Neutrophil (primary cell): ENCODE data around the gene CABP4.

Experiments
- H3K27ac ChIP-seq: fragments of 200-600 bp; sonication (generic); 2 replicates; pipeline ENCODE4 v1.5.1; 2016; ENCODE audit warnings: mild to moderate bottlenecking, moderate library complexity
- H3K27me3 ChIP-seq: fragments of 200-600 bp; sonication (generic); 2 replicates; pipeline ENCODE4 v1.6.0; 2016; ENCODE audit warnings: mild to moderate bottlenecking
- H3K36me3 ChIP-seq: fragments of 200-600 bp; sonication (generic); 2 replicates; pipeline ENCODE4 v1.5.1; 2017
- H3K4me1 ChIP-seq, 2 experiments: fragments of 200-600 bp in 1 of 2; sonication (generic) in 1 of 2; 1 replicate in 1 of 2; 2 replicates in 1 of 2; pipeline versions ENCODE4 v1.5.1 to v1.6.1; 2013 to 2016; ENCODE audit warnings: low read depth in 1 of 2, low read length in 1 of 2, mild to moderate bottlenecking in 1 of 2, moderate library complexity in 1 of 2; ENCODE audit not compliant: control insufficient read depth in 1 of 2, insufficient read depth in 1 of 2
- H3K4me3 ChIP-seq, 2 experiments: fragments of 200-600 bp in 1 of 2; sonication (generic) in 1 of 2; 1 replicate in 1 of 2; 2 replicates in 1 of 2; pipeline ENCODE4 v1.5.1; 2013 to 2016; ENCODE audit warnings: low read depth in 1 of 2, low read length in 1 of 2, mild to moderate bottlenecking in 1 of 2, moderate library complexity in 1 of 2
- H3K9me3 ChIP-seq: fragments of 200-600 bp; sonication (generic); 2 replicates; pipeline ENCODE4 v1.5.1; 2016
- TF ChIP-seq, protein P1 (sequence below): fragments of 200-600 bp; sonication (generic); IDR thresholded peaks from 2 replicates; pipeline ENCODE4 v1.5.1; 2016; ENCODE audit warnings: antibody characterized with exemption

Gene CABP4

DNA sequence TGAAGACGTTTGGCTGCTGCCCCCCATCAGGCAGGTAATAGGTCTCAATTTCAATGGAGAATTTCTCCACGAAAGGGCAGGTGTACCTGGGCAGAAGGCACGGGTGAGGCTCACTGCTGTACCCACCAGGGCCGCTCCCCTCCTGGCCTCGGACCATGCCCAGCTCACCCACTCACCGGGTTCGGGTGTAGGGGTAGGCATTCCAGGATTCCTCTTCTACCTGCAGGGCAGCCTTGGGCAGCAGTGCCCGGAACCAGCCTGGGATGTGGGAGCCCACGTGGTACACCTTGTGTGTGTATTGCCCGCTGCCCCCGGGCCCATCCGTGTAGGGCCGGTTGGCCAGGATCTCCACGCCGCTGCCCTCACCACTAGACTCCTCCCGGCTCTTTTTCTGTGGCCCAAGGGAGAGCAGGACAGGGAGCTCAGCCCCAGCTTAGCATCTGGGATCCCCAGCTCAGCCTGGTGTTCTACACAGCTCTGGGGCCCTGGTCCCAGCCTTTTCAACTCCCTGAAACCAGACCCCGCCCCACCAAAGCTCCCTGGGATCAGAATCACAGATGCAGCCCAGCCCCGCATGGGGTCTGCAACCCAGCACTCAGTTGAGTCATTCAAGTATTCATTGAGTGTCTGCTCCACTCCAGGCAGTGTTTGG, 47.3 kb downstream of the CABP4 start:
- Histone ChIP-seq H3K4me1 (peaks cover 47 to 51% of the 10 kb centered on the region in 2 experiments), H3K36me3 (peaks cover 56% of the 10 kb centered on the region), H3K4me3 (no peak overlapping the region), H3K9me3 (no peaks in the 10 kb centered on the region), H3K27ac (no peak overlapping the region), H3K27me3 (peaks cover 5% of the 10 kb centered on the region)
- TF ChIP-seq, protein P1, sequence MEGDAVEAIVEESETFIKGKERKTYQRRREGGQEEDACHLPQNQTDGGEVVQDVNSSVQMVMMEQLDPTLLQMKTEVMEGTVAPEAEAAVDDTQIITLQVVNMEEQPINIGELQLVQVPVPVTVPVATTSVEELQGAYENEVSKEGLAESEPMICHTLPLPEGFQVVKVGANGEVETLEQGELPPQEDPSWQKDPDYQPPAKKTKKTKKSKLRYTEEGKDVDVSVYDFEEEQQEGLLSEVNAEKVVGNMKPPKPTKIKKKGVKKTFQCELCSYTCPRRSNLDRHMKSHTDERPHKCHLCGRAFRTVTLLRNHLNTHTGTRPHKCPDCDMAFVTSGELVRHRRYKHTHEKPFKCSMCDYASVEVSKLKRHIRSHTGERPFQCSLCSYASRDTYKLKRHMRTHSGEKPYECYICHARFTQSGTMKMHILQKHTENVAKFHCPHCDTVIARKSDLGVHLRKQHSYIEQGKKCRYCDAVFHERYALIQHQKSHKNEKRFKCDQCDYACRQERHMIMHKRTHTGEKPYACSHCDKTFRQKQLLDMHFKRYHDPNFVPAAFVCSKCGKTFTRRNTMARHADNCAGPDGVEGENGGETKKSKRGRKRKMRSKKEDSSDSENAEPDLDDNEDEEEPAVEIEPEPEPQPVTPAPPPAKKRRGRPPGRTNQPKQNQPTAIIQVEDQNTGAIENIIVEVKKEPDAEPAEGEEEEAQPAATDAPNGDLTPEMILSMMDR = no peak

DNA sequence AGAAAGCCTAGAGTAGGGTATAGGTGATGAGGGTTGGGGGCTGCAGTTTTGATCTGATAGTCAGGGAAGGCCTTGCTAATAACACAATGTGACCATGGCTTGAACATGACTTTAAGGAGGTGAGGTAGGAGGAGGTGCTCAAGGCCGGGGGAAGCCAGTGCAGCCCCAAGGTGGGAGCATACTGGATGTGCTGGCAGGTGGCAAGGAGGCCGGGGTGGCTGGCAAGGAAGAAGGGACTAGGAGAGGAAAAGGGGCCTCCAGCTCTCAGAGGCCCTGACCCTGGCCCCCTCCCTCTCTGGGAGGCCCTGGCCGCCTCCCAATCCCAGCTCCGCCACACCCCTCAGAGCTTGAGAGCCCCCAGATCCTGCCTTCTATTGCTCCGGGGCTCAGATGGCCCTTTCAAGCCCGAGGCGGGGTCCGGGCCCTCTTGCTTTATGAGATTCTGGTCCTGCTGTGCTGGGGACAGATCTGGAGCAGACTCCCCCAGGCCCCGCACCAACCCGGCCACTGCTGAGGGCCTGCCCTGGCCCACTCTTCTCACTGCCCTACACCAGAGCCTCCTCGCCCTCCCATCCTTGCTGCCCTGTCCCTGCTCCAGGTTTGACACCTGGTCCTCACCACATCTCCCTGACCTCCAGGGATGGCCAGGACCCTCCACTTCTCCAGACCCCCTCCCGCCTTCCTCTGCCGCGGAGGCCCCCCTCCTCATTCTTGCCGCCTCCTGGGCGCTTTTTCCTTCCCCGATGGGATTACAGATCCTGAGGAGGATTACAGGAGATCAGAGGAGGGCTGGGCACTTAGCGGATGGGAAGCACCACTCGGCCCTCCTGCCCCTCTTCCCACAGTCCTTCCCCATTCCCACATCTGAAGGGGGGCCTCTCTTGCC, 48.2 kb downstream of the CABP4 start:
- H3K27me3 ChIP-seq = peaks cover 5% of the 10 kb centered on the region
- peaks cover 52 to 54% of the 10 kb centered on the region in 2 experiments for H3K4me1 ChIP-seq
- peaks cover 47% of the 10 kb centered on the region for H3K36me3 ChIP-seq
- no peak overlapping the region for H3K27ac ChIP-seq
- TF ChIP-seq, protein P1 = no peak
- H3K4me3 ChIP-seq = peak overlapping the region; percentile 85 to 88
- no peaks in the 10 kb centered on the region for H3K9me3 ChIP-seq

DNA sequence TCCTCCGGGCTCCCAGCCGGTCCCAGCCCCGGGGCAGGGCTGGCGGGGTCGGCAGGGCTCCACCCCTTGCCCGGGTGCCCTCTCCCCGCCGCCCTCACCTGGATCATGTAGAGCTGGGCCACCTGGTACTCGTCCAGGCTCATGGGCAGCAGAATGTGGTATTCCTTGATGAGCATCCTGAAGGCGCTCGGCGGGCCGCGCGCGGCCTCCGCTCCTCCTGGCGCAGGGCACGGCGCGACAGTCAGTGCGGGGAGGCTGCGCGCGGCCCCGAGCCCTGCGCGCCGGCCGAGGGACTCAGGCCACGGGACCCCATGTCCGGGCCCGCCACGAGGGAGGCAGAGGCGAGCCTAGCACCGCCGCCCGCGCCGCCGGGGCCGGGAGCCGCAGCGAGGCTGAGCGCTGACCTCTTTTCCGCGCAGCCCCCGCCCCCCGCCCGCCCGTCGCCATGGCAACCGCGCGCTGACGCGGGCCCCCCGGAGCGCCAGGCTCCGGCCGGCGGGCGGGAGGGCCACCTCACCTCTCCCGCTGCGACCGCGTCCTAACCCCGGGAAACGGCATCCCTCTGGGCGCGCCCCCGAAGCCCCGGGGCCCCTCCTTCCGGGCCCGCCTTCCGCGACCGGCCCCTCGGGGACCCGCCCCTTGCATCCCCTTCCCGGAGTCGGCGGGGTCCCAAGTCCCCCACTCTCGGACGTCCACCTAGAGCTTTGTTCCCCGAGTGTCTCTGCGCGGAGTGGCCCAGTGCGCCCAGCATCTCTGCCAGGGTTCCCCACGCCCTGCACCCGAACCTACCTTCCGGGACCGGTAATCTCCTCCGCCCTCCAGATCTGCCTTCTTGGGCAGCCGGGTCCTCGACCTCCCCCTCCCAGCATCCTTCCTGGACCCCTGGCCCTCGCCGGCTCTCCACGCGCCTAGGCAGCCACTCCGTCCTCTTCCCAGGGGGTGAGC, 49.1 kb downstream of the CABP4 start:
- Histone ChIP-seq H3K36me3 (peaks cover 38% of the 10 kb centered on the region), H3K27ac (peak overlapping the region; percentile 92), H3K9me3 (no peaks in the 10 kb centered on the region), H3K4me1 (peaks cover 60% of the 10 kb centered on the region in 2 experiments), H3K4me3 (peak overlapping the region; percentile 85 to 88), H3K27me3 (peaks cover 5% of the 10 kb centered on the region)
- TF ChIP-seq, protein P1 = no peak

DNA sequence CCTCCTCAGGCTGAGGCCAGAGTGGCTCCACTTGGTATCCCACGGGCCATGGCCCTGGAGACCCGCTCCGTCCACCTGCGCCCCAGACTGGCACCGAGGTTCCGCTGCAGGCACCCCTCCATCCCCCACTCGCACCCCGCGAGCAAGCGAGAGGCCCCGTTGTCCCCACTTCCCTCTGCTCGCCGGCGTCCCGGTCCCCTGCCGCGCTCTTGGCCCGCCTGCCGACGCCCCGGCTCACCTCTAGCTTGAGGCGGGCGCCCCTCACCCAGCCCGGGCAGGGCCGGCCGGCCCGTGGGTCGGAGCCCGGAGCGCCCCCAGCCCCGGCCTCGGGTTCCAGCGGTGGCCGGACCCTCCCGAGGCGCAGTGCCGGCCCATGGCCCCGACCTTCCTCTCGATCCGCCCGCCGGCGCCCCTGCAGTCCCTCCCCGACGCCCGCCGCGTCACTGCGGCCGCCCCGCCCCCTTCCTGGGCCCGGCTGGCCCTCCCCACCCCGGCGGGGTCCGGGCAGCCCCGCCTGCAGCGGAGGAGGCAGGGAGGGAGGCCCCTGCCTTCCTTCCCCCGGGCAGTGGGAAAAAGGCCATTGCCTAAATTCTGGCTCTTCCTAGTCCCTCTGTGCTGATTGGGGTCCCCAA, 49.9 kb downstream of the CABP4 start, which contains the start of gene PITPNM1:
Gene PITPNM1, minus strand, starts transcription at position 414 of the 632 bp plus-strand sequence. CDS start 1,183 bp downstream, outside the sequence.
- Histone ChIP-seq H3K9me3 (no peaks in the 10 kb centered on the region), H3K27me3 (peaks cover 11% of the 10 kb centered on the region), H3K27ac (peak within 1 kb of the TSS; percentile 92), H3K4me1 (peaks cover 60% of the 10 kb centered on the region in 2 experiments), H3K36me3 (peaks cover 30% of the 10 kb centered on the region), H3K4me3 (peak within 1 kb of the TSS; percentile 85 to 88)
- TF ChIP-seq, protein P1 = peak; percentile 58
